HG03520 (cell line): ENCODE measurements around the gene NCL.
"Not testable (repeated sequence)": the region's sequence is repeated elsewhere in the genome, so short reads cannot be mapped to it uniquely, and the experiment has no call there.

Experiments used
- ATAC-seq: cut with Tn5 transposase; IDR thresholded peaks from one replicate; pipeline ENCODE4 v1.9.1; 2021; ENCODE audit warnings: mild to moderate bottlenecking, moderate library complexity; ENCODE audit not compliant: unreplicated experiment

Gene NCL

DNA sequence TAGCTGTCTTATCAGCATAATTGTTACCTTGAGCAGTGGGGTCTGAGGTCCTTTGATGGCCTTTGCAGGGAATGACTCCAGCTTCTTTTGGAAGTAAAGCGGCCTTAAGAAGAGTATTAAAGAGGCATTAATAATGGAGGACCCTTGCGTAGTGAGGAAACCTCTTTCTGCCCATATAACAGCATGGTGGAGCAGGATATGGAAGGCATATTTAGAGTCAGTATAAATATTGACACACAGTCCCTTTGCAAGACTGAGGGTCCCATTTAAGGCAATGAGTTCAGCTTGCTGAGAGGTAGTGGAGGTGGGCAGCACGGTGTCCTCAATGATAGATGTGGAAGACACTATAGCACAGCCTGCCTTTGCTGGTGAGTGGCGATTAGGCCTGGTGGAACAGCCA, 32.7 kb downstream of the NCL start:
- ATAC-seq = no peak

DNA sequence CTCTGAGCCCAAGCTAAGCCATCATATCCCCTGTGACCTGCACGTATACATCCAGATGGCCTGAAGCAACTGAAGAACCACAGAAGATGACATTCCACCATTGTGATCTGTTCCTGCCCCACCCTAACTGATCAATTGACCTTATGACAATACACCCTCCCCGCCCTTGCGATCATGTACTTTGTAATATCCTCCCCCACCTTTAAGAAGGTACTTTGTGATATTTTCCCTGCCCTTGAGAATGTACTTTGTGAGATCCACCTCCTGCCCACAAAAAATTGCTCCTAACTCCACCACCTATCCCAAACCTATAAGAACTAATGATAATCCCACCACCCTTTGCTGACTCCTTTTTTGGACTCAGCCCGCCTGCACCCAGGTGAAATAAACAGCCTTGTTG, 33.8 kb downstream of the NCL start:
- not testable (repeated sequence) for ATAC-seq

DNA sequence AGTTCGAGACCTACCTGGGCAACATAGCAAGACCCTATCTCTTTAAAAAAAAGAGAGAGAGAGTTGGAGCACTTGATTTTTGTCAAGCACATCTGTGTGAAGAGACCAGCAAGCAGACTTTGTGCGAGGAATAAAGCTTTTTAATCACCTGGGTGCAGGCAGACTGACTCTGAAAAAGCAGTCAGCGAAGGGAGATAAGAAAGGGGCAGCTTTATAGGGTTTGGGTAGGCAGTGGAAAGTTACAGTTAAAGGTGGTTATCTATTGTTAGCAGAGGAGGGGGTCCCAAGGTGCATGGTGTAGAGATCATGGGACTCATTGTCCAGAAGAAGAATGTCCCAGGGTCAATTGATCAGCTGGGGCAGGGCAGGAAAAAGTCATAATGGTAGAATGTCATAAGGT, 34.4 kb downstream of the NCL start:
- ATAC-seq = no peak

- no peak for ATAC-seq
Observed at GRCh38 chr2:231429152-231429551, 35.1 kb downstream of the NCL start.

DNA sequence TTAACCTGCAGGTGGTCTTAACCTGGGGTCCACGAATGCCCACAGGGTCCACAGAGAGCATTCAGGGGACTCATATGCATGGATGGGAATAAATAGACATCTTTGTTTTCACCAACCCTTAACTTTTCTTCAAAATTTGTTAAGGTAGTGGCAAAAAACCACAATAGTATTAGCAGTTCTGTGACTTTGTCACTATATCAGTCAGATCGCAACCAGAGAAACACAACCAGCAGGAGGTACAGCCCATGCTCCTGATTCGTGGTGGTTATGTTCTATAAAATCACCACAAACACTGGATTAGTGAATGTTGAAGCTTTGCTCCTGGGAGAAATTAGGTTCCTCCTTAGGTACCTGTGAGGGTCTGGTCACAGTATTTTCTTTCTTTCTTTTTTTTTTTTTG, 37.2 kb downstream of the NCL start:
- ATAC-seq = no peak

- no peak for ATAC-seq
Observed at GRCh38 chr2:231425811-231426703, 38.2 kb downstream of the NCL start.

GRCh38 chr2:231425291-231425810, 38.9 kb downstream of the NCL start:
- ATAC-seq = no peak

- no peak for ATAC-seq
Observed at GRCh38 chr2:231423176-231423575, 41.1 kb downstream of the NCL start.

DNA sequence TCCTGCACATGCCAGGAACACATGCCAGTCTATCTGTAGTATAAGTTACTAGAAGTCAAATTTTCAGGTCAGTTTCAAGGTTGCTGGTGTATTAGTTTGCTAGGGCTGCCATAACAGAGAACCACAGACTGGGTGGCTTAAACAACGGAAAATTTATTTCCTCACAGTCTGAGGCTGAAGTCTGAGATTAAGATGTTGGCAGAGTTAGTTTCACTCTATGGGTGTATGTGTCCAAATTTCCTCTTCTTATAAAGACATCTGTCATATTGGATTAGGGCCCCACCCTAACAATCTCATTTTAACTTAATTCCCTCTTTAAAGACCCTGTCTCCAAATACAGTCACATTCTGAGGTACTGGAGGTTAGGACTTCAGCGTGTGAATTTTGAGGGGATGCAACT, 42.2 kb downstream of the NCL start:
- ATAC-seq = no peak

- no peak for ATAC-seq
Observed at GRCh38 chr2:231421051-231421580, 43.2 kb downstream of the NCL start.

- ATAC-seq = no peak
Observed at GRCh38 chr2:231418820-231419640, 45.3 kb downstream of the NCL start.

DNA sequence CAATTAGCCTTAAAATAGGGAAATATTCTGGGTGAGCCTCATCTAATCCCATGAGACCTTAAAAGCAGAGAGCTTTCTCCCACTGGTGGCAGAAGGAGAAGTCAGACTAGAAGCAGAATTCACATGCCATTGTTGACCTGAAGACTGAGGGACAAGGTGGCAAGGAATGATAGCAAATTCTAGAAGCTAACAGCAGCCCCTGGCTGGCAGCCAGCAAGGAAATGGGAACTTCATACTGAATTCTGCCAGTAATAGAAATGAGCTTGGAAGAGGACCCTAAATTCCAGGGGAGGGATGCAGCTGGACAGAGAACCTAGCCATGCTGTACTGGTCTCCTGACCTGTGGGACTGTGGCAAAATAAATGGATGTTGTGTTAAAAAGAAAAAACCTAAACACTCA, 49.3 kb downstream of the NCL start:
- no peak for ATAC-seq

- ATAC-seq = no peak
Observed at GRCh38 chr2:231413921-231414476, 50.3 kb downstream of the NCL start.

- no peak for ATAC-seq
Observed at GRCh38 chr2:231413456-231413855, 50.8 kb downstream of the NCL start.

DNA sequence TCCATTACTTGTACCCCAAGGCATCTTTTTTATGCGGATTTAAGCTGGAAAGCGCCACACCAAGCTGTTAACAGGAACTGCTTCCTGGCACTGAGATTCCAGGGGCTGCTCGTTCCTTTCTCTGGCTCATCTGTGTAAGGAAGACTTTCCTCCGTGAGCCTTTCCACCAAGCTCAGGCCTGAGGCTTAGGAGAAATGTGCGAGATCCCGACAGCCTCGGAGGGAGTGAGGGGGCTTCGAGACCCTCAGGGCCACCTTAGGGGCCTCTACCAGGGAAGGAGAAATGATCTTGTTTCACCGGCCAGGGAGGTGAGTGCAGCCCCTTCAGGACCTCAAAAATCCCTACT, 51.7 kb downstream of the NCL start:
- ATAC-seq = no peak

DNA sequence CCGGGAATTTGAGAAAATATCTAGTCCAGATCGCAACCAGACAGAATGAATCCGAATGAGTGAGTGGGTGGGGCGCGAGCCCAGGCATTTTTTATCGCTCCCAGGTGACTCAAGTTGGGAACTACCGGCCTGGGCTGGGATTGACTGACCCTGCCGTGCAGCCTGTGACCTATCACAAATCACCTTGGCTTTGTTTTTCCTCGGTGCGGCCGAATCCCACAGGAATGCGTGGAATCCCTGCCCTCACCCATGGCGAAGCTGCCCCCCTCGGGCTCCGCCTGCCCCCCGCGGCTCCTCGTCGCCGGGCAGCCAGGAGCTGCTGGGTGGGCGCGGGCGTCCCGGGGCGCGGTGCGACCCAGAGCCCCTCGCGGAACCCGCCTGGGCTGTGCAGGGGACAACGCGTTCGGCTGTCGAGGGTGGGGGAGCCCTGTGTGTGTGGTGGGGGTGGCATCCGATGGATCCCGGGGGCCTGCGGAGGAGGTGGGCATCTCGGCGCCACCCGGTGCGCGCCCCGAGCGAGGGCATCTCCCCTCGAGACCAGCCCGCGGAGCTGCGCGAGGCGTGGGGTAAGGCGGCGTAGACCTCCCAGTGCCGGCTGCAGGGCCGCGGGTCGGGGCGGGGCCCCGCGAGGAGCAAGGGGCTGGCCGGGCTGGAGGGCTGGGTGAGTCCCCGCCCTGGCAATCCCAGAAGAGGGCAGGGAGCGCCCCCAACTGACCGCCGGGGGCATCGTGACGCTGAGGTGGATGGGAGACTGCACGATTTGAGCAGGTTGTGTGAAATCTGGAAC, 52.3 kb downstream of the NCL start:
- peak; percentile 94 for ATAC-seq

DNA sequence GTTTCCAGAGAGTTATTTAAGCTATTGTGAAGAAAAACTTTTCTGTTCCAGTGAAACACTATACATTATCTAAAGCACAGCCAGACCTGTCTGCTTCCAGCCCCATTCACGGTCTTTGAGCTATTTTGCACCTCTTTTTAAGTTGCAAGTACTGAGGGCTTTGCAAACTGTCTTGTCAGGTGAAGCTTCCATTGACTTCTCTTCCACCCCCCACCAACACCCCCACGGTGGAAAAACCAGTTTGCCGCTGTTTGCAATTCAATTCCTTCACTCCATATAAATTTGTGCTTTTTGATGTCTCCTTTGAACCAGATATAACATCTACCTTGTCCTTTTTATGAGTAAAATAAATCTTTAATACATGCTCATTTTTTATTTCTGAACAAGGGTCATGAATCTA, 53.0 kb downstream of the NCL start:
- ATAC-seq = no peak

- no peak for ATAC-seq
Observed at GRCh38 chr2:231410293-231411004, 53.8 kb downstream of the NCL start.

- no peak for ATAC-seq
Observed at GRCh38 chr2:231409776-231410175, 54.5 kb downstream of the NCL start.

DNA sequence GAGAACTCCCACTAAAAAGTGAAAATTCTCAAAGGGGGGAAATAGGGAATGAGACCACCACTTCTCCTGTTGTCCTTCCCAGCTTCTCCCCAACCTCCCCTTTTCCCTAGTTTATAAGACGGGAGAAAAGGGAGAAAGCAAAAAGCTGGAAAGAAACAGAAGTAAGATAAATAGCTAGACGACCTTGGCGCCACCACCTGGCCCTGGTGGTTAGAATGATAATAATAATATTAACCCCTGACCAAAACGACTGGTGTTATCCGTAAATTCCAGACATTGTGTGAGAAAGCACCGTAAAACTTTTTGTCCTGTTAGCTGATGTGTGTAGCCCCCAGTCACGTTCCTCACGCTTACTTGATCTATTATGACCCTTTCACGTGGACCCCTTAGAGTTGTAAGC, 56.0 kb downstream of the NCL start:
- ATAC-seq = not testable (repeated sequence)
